H9 (cell line): ENCODE data around the gene AIF1. TPM values are rescaled to one million over a fixed set of nuclear protein-coding genes. Genes with fewer than 3 reads are reported as not detected.

Source experiments
- DNase-seq: peaks from one replicate; pipeline ENCODE4 v3.0.0-alpha.2; 2017
- H2AFZ ChIP-seq: one replicate; pipeline ENCODE4 v1.6.1; 2013; ENCODE audit warnings: mild to moderate bottlenecking, low read length, control low read depth, moderate library complexity
- H2AK5ac ChIP-seq: 2 replicates; pipeline ENCODE4 v1.6.1; 2013; ENCODE audit warnings: low read length, control low read depth, mixed read lengths; ENCODE audit not compliant: insufficient read length
- H2BK120ac ChIP-seq: one replicate; pipeline ENCODE4 v1.6.1; 2013; ENCODE audit warnings: low read depth, mild to moderate bottlenecking, low read length, control low read depth, inconsistent platforms; ENCODE audit not compliant: poor library complexity, severe bottlenecking
- H2BK12ac ChIP-seq: 2 replicates; pipeline ENCODE4 v1.6.1; 2013; ENCODE audit warnings: low read length, control low read depth, mixed read lengths, low read depth; ENCODE audit not compliant: insufficient read length
- H2BK15ac ChIP-seq: 2 replicates; pipeline ENCODE4 v1.6.1; 2013; ENCODE audit warnings: low read depth, low read length, control low read depth
- H2BK20ac ChIP-seq: one replicate; pipeline ENCODE4 v1.6.1; 2013; ENCODE audit warnings: low read depth, mild to moderate bottlenecking, low read length, control low read depth, inconsistent platforms; ENCODE audit not compliant: poor library complexity, severe bottlenecking
- H2BK5ac ChIP-seq: 2 replicates; pipeline ENCODE4 v1.6.1; 2013; ENCODE audit warnings: low read length, control low read depth, mixed read lengths; ENCODE audit not compliant: insufficient read length
- H3K14ac ChIP-seq: 2 replicates; pipeline ENCODE4 v1.6.1; 2013; ENCODE audit warnings: low read length, control low read depth; ENCODE audit not compliant: insufficient read depth
- H3K18ac ChIP-seq: 2 replicates; pipeline ENCODE4 v1.6.1; 2013; ENCODE audit warnings: low read depth, mild to moderate bottlenecking, mixed read lengths, low read length, control low read depth; ENCODE audit not compliant: insufficient read length
- H3K23ac ChIP-seq: 2 replicates; pipeline ENCODE4 v1.6.1; 2013; ENCODE audit warnings: low read length, control low read depth, mixed read lengths, low read depth; ENCODE audit not compliant: insufficient read length
- H3K23me2 ChIP-seq: 2 replicates; pipeline ENCODE4 v1.6.1; 2013; ENCODE audit warnings: low read depth, mild to moderate bottlenecking, mixed read lengths, low read length, control low read depth; ENCODE audit not compliant: insufficient read length, poor library complexity, severe bottlenecking
- H3K27ac ChIP-seq: 2 replicates; pipeline ENCODE4 v1.5.1; 2013; ENCODE audit warnings: low read length, control low read depth, mixed read lengths, low read depth; ENCODE audit not compliant: insufficient read length
- H3K27me3 ChIP-seq: 2 replicates; pipeline ENCODE4 v1.6.1; 2013; ENCODE audit warnings: low read length, control low read depth, inconsistent platforms; ENCODE audit not compliant: insufficient read depth
- H3K4ac ChIP-seq: 2 replicates; pipeline ENCODE4 v1.6.1; 2013; ENCODE audit warnings: low read depth, mild to moderate bottlenecking, control low read depth, inconsistent platforms, low read length, moderate library complexity
- H3K4me1 ChIP-seq: 2 replicates; pipeline ENCODE4 v1.6.1; 2013; ENCODE audit warnings: low read length, control low read depth, inconsistent platforms; ENCODE audit not compliant: insufficient read depth
- H3K4me2 ChIP-seq: 2 replicates; pipeline ENCODE4 v1.6.1; 2013; ENCODE audit warnings: low read length, control low read depth, mixed read lengths; ENCODE audit not compliant: insufficient read length, insufficient read depth
- H3K56ac ChIP-seq: 2 replicates; pipeline ENCODE4 v1.6.1; 2013; ENCODE audit warnings: low read depth, mild to moderate bottlenecking, mixed read lengths, low read length, control low read depth; ENCODE audit not compliant: insufficient read length
- H3K79me1 ChIP-seq: 2 replicates; pipeline ENCODE4 v1.6.1; 2013; ENCODE audit warnings: low read depth, mild to moderate bottlenecking, moderate library complexity, low read length, control low read depth, inconsistent platforms; ENCODE audit not compliant: insufficient read depth, poor library complexity, severe bottlenecking
- H3K79me2 ChIP-seq: 2 replicates; pipeline ENCODE4 v1.6.1; 2013; ENCODE audit warnings: low read length, control low read depth, inconsistent platforms; ENCODE audit not compliant: insufficient read depth
- H3K9ac ChIP-seq: 2 replicates; pipeline ENCODE4 v1.6.1; 2013; ENCODE audit warnings: low read length, control low read depth, mixed read lengths; ENCODE audit not compliant: insufficient read length; ENCODE audit errors: extremely low read depth
- H3K9me3 ChIP-seq: one replicate; pipeline ENCODE4 v1.6.1; 2013; ENCODE audit warnings: low read depth, low read length, inconsistent platforms; ENCODE audit not compliant: control insufficient read depth
- H3T11ph ChIP-seq: one replicate; pipeline ENCODE4 v1.6.1; 2013; ENCODE audit warnings: mild to moderate bottlenecking, low read length, control low read depth, inconsistent platforms
- H4K20me1 ChIP-seq: one replicate; pipeline ENCODE4 v1.6.1; 2013; ENCODE audit not compliant: control insufficient read depth, insufficient read length, insufficient read depth
- H4K5ac ChIP-seq: 2 replicates; pipeline ENCODE4 v1.6.1; 2013; ENCODE audit warnings: low read depth, mild to moderate bottlenecking, mixed read lengths, low read length, control low read depth; ENCODE audit not compliant: insufficient read length
- H4K8ac ChIP-seq: replicated peaks from 2 replicates; pipeline ENCODE4 v1.6.1; 2013; ENCODE audit warnings: low read length, control low read depth, mixed read lengths, low read depth; ENCODE audit not compliant: insufficient read length
- H4K91ac ChIP-seq: 2 replicates; pipeline ENCODE4 v1.6.1; 2013; ENCODE audit warnings: low read depth, mild to moderate bottlenecking, moderate library complexity, mixed read lengths, low read length, control low read depth; ENCODE audit not compliant: insufficient read length
- H3K27ac Mint-ChIP-seq, 3 experiments: 2 replicates in 2 of 3; 3 replicates in 1 of 3; pipeline ENCODE4 v1.8.0; 2020 to 2021; ENCODE audit warnings: mixed read lengths in 3 of 3, mild to moderate bottlenecking in 1 of 3, moderate library complexity in 1 of 3
- H3K27me3 Mint-ChIP-seq: 2 replicates; pipeline ENCODE4 v1.8.0; 2021; ENCODE audit warnings: low read depth, mild to moderate bottlenecking, moderate library complexity, mixed read lengths
- H3K36me3 Mint-ChIP-seq, 3 experiments: 2 replicates in 2 of 3; 3 replicates in 1 of 3; pipeline ENCODE4 v1.8.0; 2020 to 2021; ENCODE audit warnings: low read depth in 3 of 3, mixed read lengths in 3 of 3; ENCODE audit not compliant: insufficient read depth in 1 of 3
- H3K4me1 Mint-ChIP-seq, 2 experiments: 2 replicates each; pipeline ENCODE4 v1.8.0; 2020; ENCODE audit warnings: mixed read lengths in 2 of 2
- H3K4me3 Mint-ChIP-seq, 2 experiments: 2 replicates in 1 of 2; 3 replicates in 1 of 2; pipeline ENCODE4 v1.8.0; 2020 to 2021; ENCODE audit warnings: mild to moderate bottlenecking in 2 of 2, mixed read lengths in 2 of 2, moderate library complexity in 1 of 2
- H3K9me3 Mint-ChIP-seq, 2 experiments: 2 replicates in 1 of 2; 3 replicates in 1 of 2; pipeline ENCODE4 v1.8.0; 2020; ENCODE audit warnings: mild to moderate bottlenecking in 2 of 2, mixed read lengths in 2 of 2, moderate library complexity in 1 of 2
- WGBS: extraction: QIAGEN DNeasy Blood & Tissue Kit; methylation state at CpG from one replicate; pipeline ENCODE4 v1.1.7; 2013; ENCODE audit warnings: missing lambda C conversion rate, low lambda C conversion rate, mixed read lengths; ENCODE audit not compliant: insufficient read length; ENCODE audit errors: extremely low coverage; 5-methylcytosine and 5-hydroxymethylcytosine counted together
- total RNA-seq: library from RNA; stranded (reverse); gene quantifications from 2 replicates; pipeline ENCODE4 v1.2.1, GENCODE V29; 2021
- TF ChIP-seq, protein P1 (sequence below): fragments of 200-600 bp; sonication (generic); conservative IDR thresholded peaks from 3 replicates; pipeline ENCODE4 v1.8.0; 2021; ENCODE audit warnings: antibody characterized with exemption, mild to moderate bottlenecking

AIF1 gene
- total RNA-seq, 1 experiment from 2014 or later = 4.2 TPM

DNA sequence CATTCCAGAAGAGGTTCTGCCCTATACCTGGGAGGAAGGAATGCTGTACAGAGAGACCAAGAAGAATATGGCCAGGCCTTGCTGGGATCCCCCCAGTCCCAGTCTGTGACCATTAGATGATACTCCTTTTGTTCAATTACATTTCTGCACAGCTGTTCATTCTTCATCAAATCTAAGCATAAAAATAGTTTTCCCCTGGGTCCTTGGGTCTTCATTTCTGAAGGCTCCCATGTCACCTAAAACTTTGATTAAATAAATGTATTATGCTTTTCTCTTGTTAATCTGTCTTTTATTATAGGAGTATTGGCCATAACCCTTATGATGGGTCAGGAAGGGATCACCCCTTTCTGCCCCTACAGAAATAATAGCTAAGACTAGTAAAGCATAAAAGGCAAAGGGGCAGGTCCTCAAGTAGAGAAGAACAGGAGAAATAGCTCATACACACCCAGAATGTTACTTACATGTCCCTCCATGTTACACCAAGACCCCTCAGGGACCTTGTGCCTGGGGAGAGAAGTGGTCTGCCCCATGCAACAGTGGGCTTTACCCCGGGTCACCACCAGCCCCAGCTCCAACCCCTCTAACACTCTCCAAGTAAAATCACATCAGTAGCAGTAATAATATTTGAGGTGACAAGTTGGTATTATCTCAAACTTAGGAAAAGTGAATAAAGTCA lies 45.0 kb upstream of the AIF1 start:
- no peak overlapping the region for H3K27ac Mint-ChIP-seq
- H4K20me1 ChIP-seq = no peaks in the 10 kb centered on the region
- WGBS = no CpG with 5 or more reads among the region's 1 CpG

More for the DNA sequence above, 45.0 kb upstream of the AIF1 start:
- Histone ChIP-seq H2BK20ac (no peak overlapping the region), H2BK12ac (no peak overlapping the region), H3T11ph (no peak overlapping the region), H4K5ac (no peak overlapping the region), H3K4me1 (no peaks in the 10 kb centered on the region), H3K23ac (no peak overlapping the region), H3K23me2 (no peaks in the 10 kb centered on the region), H3K9me3 (no peaks in the 10 kb centered on the region), H3K9ac (no peak overlapping the region), H2BK120ac (no peak overlapping the region), H3K27me3 (no peaks in the 10 kb centered on the region), H3K79me2 (no peaks in the 10 kb centered on the region), H3K4me2 (no peak overlapping the region), H4K91ac (no peak overlapping the region), H3K27ac (no peak overlapping the region), H4K8ac (no peak overlapping the region), H2AFZ (no peak overlapping the region), H3K14ac (no peak overlapping the region), H3K56ac (no peak overlapping the region), H3K79me1 (no peaks in the 10 kb centered on the region), H3K18ac (no peak overlapping the region), H2BK5ac (no peak overlapping the region), H2AK5ac (no peak overlapping the region), H2BK15ac (no peak overlapping the region), H3K4ac (no peak overlapping the region)
- no peaks in the 10 kb centered on the region; a peak in 1 of 5 replicates for H3K9me3 Mint-ChIP-seq
- peaks cover 9% of the 10 kb centered on the region for H3K27me3 Mint-ChIP-seq
- TF ChIP-seq, protein P1, sequence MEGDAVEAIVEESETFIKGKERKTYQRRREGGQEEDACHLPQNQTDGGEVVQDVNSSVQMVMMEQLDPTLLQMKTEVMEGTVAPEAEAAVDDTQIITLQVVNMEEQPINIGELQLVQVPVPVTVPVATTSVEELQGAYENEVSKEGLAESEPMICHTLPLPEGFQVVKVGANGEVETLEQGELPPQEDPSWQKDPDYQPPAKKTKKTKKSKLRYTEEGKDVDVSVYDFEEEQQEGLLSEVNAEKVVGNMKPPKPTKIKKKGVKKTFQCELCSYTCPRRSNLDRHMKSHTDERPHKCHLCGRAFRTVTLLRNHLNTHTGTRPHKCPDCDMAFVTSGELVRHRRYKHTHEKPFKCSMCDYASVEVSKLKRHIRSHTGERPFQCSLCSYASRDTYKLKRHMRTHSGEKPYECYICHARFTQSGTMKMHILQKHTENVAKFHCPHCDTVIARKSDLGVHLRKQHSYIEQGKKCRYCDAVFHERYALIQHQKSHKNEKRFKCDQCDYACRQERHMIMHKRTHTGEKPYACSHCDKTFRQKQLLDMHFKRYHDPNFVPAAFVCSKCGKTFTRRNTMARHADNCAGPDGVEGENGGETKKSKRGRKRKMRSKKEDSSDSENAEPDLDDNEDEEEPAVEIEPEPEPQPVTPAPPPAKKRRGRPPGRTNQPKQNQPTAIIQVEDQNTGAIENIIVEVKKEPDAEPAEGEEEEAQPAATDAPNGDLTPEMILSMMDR = no peak
- H3K4me3 Mint-ChIP-seq = no peak overlapping the region
- no peak for DNase-seq
- H3K4me1 Mint-ChIP-seq = peaks cover 17 to 20% of the 10 kb centered on the region in 2 experiments
- no peaks in the 10 kb centered on the region for H3K36me3 Mint-ChIP-seq
